ES-I3 (cell line): ENCODE data around the gene TMEM40.
"Not testable (repeated sequence)": the region's sequence is repeated elsewhere in the genome, so short reads cannot be mapped to it uniquely, and the experiment has no call there.

Experiments used
- H3K36me3 ChIP-seq: 2 replicates; pipeline ENCODE4 v1.6.1; 2013; ENCODE audit warnings: mild to moderate bottlenecking, low read length, control low read depth, moderate library complexity; ENCODE audit not compliant: insufficient read depth
- H3K4me1 ChIP-seq: 2 replicates; pipeline ENCODE4 v1.6.1; 2013; ENCODE audit warnings: mild to moderate bottlenecking, control low read depth, low read length; ENCODE audit not compliant: insufficient read depth
- H3K9ac ChIP-seq: 2 replicates; pipeline ENCODE4 v1.6.1; 2013; ENCODE audit warnings: low read depth, mild to moderate bottlenecking, low read length, moderate library complexity
- H3K9me3 ChIP-seq: 2 replicates; pipeline ENCODE4 v1.6.1; 2013; ENCODE audit warnings: mild to moderate bottlenecking, low read length, moderate library complexity; ENCODE audit not compliant: control insufficient read depth, insufficient read depth

TMEM40 gene

DNA sequence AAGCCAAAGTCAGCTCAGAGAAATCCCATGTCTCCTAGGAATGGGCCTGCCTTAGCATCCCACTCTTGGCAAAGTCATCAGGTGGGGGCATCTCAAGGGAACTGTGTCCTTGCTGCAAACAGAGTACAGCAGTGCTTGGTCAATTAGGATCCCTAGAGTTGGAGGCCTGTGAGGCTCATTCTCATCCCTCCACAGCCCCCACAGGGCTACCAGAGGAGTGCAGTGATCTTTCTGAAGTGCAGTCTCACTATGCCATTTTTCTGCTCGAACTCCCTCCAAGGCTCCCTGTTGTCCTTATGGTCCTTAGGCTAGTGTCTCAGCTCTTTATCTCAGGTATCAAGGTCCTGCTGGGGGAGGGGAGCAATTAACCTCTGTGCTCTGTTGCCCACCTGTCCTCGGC lies 31.1 kb downstream of the TMEM40 start:
- H3K9ac ChIP-seq, result no peak overlapping the region

DNA sequence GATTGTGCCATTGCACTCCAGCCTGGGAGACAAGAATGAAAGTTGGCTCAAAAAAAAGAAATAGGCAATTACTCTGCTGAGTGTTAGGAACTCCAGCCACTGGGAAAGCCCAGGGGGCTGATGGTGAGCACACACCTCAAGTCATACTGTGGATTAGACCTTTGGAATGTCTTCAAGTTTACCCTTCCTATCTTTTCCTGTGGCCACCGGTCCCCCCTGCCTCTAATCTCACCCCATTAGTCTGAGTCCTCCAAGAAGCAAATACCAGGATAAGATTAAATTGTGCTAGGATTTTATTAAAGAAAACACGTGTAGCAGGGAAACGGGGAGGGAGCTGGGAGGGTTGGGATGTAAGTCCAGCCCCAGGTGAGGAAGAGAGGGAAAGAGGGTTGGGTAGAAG lies 31.6 kb downstream of the TMEM40 start:
- Histone ChIP-seq H3K9me3 (0 out of 2 replicates have a peak, but pooled peaks cover 2% of the 10 kb centered on the region), H3K36me3 (no peaks in the 10 kb centered on the region), H3K4me1 (no peaks in the 10 kb centered on the region), H3K9ac (no peak overlapping the region)

More for the DNA sequence above, 31.1 kb downstream of the TMEM40 start:
- 0 out of 2 replicates have a peak, but pooled peaks cover 2% of the 10 kb centered on the region for H3K9me3 ChIP-seq
- H3K36me3 ChIP-seq, result no peaks in the 10 kb centered on the region
- no peaks in the 10 kb centered on the region for H3K4me1 ChIP-seq

DNA sequence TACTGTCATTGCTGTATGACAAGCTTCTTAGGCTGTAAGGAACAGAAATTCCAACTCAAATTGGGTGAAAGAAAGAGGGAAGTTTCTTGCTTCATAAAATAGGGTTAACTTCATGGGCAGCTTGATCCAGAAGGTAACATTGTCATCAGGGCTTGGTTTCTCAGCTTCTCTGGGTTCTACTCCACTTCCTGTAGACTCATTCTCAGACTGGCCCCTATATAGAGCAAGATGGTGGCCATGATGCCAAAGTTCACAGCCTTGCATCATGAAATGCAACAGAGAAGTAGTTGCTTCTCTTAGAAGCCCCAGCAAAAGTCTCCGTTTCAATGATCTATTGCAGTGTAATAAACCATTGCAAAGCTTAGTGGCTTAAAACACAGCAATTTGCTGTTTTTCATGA lies 33.6 kb downstream of the TMEM40 start:
- Histone ChIP-seq H3K4me1 (no peaks in the 10 kb centered on the region; the same call in 1 of the 2 replicates), H3K9ac (no peak overlapping the region), H3K9me3 (0 out of 2 replicates have a peak, but pooled peaks cover 2% of the 10 kb centered on the region), H3K36me3 (no peaks in the 10 kb centered on the region)

- H3K4me1 ChIP-seq, result no peaks in the 10 kb centered on the region; the same call in 1 of the 2 replicates
- H3K36me3 ChIP-seq, result no peaks in the 10 kb centered on the region
- H3K9me3 ChIP-seq, result 0 out of 2 replicates have a peak, but pooled peaks cover 2% of the 10 kb centered on the region
- no peak overlapping the region for H3K9ac ChIP-seq
Measured at GRCh38 chr3:12724794-12725193, 34.3 kb downstream of the TMEM40 start.

DNA sequence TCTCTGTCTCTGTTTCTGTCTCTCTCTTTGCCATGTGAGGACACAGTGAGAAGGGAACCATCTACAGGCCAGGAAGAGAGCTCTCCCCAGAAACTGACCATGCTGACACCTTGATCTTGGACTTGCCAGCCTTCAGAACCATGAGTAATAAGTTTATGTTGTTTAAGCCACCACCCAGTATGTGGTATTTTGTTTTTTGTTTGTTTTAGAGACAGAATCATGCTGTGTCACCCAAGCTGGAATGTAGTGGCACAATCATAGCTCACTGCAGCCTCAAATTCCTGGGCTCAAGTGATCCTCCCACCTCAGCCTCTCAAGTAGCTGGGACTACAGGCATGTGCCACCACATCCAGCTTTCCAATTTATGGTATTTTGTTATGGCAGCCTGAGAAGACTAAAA lies 35.7 kb downstream of the TMEM40 start:
- not testable (repeated sequence) for H3K4me1 ChIP-seq, H3K9me3 ChIP-seq, H3K36me3 ChIP-seq, H3K9ac ChIP-seq

DNA sequence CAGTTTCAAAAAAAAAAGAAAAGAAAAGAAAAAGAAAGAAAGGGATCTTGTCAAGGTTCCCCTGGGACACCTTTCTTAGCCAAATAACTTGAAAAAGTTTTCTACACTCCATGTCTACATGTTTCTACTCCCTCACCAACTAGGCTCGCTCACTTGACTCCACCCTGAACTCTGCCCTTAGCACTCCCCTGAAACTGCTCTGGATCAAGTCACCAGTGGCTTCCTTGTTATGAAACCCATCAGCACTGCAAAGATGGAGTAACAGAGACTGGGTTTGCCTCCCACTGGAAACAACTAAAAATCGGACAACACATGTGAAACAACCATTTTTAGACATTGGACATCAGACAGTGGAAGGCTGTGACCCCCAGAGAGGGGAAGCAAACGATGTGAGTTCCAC lies 36.8 kb downstream of the TMEM40 start:
- H3K36me3 ChIP-seq, result no peaks in the 10 kb centered on the region
- H3K9ac ChIP-seq, result no peak overlapping the region
- H3K9me3 ChIP-seq, result 0 out of 2 replicates have a peak, but pooled peaks cover 2% of the 10 kb centered on the region
- no peaks in the 10 kb centered on the region; the same call in 1 of the 2 replicates for H3K4me1 ChIP-seq

DNA sequence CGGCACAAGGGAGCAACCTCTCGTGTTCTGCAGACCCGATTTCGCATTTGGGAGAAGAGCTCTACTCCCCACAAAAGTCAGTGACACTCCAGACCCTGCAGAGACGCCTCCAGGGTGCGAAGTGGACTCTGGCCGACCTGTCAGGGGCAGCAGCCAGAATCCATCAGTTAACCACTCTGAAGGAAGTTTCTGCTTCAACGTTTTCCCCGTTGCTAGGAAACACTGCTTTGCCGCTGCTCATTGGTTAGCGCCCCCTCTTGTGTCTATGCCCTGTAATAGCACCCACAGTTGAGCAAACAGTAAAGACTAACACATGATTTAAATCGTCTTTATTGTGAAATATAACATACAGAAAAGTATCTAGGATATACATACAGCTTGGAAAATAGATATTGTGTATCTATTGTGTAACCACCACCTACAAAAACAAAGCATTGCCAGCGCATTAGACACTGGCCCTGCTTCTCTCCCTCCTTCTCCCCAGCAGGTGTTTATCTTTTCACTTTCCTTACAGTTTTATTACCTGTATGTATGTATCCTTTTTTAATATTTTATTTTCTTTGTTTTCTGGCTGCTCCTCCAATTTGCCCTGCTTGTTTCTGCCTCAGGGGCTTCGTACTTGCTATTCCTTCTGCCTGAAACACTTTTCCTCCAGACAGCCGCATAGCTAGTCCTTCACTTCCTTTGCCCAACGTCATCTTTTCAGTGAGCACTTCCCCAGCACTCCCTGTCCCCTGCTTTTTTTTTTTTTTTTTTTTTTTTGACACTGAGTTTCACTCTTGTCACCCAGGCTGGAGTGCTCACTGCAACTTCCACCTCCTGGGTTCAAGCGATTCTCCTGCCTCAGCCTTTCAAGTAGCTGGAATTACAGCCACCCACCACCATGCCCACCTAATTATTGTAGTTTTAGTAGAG lies 38.8 kb downstream of the TMEM40 start:
- Histone ChIP-seq H3K9me3 (0 out of 2 replicates have a peak, but pooled peaks cover 2% of the 10 kb centered on the region), H3K9ac (peak overlapping the region; percentile 24; the same call in 1 of the 2 replicates), H3K4me1 (no peaks in the 10 kb centered on the region; the same call in 1 of the 2 replicates), H3K36me3 (no peaks in the 10 kb centered on the region)

DNA sequence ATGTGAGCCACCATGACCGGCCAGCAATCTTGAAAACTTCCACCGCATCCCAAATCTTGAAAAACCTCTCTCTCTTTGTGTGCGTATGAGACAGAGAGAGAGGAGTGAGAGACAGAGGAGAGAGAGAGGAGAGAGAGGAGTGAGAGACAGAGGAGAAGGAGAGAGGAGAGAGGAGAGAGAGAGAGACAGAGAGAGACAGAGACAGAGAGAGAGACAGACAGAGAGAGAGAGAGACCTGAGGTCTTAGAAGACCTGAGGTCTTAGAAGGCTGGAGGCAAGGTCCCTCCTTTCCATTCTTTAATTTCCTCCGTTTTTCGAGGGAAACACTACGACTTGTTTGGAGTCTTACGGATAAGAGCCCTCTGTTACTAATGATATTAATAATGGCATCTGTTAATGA lies 39.5 kb downstream of the TMEM40 start:
- peak overlapping the region; percentile 24; the same call in 1 of the 2 replicates for H3K9ac ChIP-seq
- no peaks in the 10 kb centered on the region; the same call in 1 of the 2 replicates for H3K4me1 ChIP-seq
- no peaks in the 10 kb centered on the region for H3K36me3 ChIP-seq
- H3K9me3 ChIP-seq, result 0 out of 2 replicates have a peak, but pooled peaks cover 2% of the 10 kb centered on the region

DNA sequence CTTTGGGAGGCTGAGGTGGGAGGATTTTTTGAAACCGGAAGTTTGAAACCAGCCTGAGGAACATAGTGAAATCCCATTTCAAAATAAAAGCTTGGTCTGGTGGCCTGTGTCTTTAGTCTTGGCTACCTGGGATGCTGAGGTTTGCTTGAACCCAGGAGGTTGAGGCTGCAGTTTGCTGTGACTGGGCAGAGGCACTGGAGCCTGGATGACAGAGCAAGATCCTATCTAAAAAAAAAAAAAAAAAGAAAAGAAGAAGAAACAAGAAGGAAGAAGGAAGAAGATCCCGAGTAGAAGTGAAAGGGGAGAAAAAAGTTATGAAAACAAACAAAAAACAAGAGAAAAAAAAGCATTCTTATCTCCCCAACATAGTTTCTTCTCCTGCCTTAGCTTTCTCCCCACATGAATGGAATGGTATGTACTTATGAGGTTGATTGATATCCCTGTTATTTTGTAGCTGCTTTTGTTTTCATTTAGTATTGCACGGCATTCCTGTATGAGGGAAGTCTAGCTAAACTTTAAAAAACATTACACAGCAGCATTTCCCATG lies 42.4 kb downstream of the TMEM40 start:
- Histone ChIP-seq H3K36me3 (no peaks in the 10 kb centered on the region), H3K4me1 (no peaks in the 10 kb centered on the region; the same call in 1 of the 2 replicates), H3K9me3 (no peaks in the 10 kb centered on the region), H3K9ac (no peak overlapping the region)

GRCh38 chr3:12714278-12714677 lies 44.8 kb downstream of the TMEM40 start:
- Histone ChIP-seq H3K9ac (no peak overlapping the region), H3K4me1 (no peaks in the 10 kb centered on the region), H3K9me3 (no peaks in the 10 kb centered on the region), H3K36me3 (no peaks in the 10 kb centered on the region)

DNA sequence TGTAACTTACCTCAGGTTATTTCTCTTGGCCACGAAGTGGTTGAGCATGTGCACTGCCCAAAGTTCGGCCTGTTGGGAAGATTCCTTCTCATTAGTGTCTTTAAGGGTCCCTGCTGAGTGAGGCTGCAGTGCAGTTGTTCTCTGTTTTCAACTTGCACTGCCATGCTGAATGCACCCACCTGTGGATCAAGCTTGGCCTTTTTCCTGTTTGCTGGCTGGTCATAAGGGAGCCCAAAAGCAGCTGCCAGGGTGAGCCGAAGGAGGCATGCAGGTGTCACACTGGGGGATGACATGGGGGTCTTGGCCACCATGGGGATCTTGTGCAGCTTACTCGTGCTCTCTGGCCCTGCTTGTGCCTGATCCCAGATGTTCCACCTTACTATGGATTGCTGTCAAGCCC lies 49.0 kb downstream of the TMEM40 start:
- no peaks in the 10 kb centered on the region for H3K36me3 ChIP-seq
- no peak overlapping the region for H3K9ac ChIP-seq
- H3K9me3 ChIP-seq, result no peaks in the 10 kb centered on the region
- H3K4me1 ChIP-seq, result 0 out of 2 replicates have a peak, but pooled peaks cover 2% of the 10 kb centered on the region

GRCh38 chr3:12709334-12709733 lies 49.7 kb downstream of the TMEM40 start:
- no peaks in the 10 kb centered on the region for H3K9me3 ChIP-seq
- H3K36me3 ChIP-seq, result no peaks in the 10 kb centered on the region
- no peak overlapping the region for H3K9ac ChIP-seq
- H3K4me1 ChIP-seq, result 0 out of 2 replicates have a peak, but pooled peaks cover 2% of the 10 kb centered on the region

- H3K4me1 ChIP-seq, result 0 out of 2 replicates have a peak, but pooled peaks cover 2% of the 10 kb centered on the region
- no peak overlapping the region for H3K9ac ChIP-seq
- no peaks in the 10 kb centered on the region for H3K36me3 ChIP-seq
- H3K9me3 ChIP-seq, result no peaks in the 10 kb centered on the region
Measured at GRCh38 chr3:12708584-12709192, 50.4 kb downstream of the TMEM40 start.

DNA sequence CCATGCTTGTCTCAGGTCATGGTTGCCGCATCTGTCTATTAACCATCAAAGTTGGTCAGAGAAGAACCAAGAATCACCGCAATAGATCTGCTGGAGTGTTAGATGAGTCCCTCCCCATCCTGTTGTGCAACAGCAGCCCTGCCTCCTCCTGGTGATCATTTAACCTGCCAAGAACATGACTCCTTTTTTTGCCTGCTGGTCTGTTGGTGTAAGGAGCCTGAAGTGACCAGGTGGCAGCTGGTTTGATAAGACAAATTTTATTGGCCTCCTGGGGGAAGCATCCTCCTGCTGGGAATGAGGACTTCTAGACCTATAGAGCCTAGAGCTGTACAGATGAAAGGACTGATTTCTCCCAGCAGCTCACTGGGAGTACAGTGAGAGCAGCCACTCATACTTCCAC lies 51.6 kb downstream of the TMEM40 start:
- 0 out of 2 replicates have a peak, but pooled peaks cover 2% of the 10 kb centered on the region for H3K4me1 ChIP-seq
- no peaks in the 10 kb centered on the region for H3K36me3 ChIP-seq
- H3K9me3 ChIP-seq, result no peaks in the 10 kb centered on the region
- H3K9ac ChIP-seq, result no peak overlapping the region
